Glutamatergic neuron (in vitro differentiated cells): ENCODE measurements around the gene ACP4. TPM values are rescaled to one million over a fixed set of nuclear protein-coding genes. Genes with fewer than 3 reads are reported as not detected.

Experiments used
- DNase-seq: peaks from one replicate; pipeline ENCODE4 v3.0.0; 2022
- H3K27ac Mint-ChIP-seq: one replicate; pipeline ENCODE4 v1.8.0; 2020; ENCODE audit warnings: mild to moderate bottlenecking, mixed read lengths, inconsistent platforms; ENCODE audit not compliant: unreplicated experiment
- H3K27me3 Mint-ChIP-seq: one replicate; pipeline ENCODE4 v1.8.0; 2020; ENCODE audit warnings: mild to moderate bottlenecking, moderate library complexity, mixed read lengths, inconsistent platforms; ENCODE audit not compliant: unreplicated experiment
- H3K36me3 Mint-ChIP-seq: one replicate; pipeline ENCODE4 v1.8.0; 2020; ENCODE audit warnings: mild to moderate bottlenecking, mixed read lengths, inconsistent platforms; ENCODE audit not compliant: unreplicated experiment
- H3K4me1 Mint-ChIP-seq: one replicate; pipeline ENCODE4 v1.8.0; 2020; ENCODE audit warnings: mild to moderate bottlenecking, low read depth, mixed read lengths, inconsistent platforms; ENCODE audit not compliant: unreplicated experiment
- H3K4me3 Mint-ChIP-seq: one replicate; pipeline ENCODE4 v1.8.0; 2020; ENCODE audit warnings: mild to moderate bottlenecking, mixed read lengths, inconsistent platforms; ENCODE audit not compliant: unreplicated experiment
- H3K9me3 Mint-ChIP-seq: one replicate; pipeline ENCODE4 v1.8.0; 2020; ENCODE audit warnings: mild to moderate bottlenecking, moderate library complexity, mixed read lengths, inconsistent platforms; ENCODE audit not compliant: unreplicated experiment
- CTCF ChIP-seq: fragments of 200-600 bp; sonication (generic); IDR thresholded peaks from one replicate; pipeline ENCODE4 v1.5.0; 2021; ENCODE audit not compliant: partially characterized antibody, unreplicated experiment
- total RNA-seq: library from RNA; stranded (reverse); fragmentation: NEBNext Ultra II Directional; extraction: Animal tissue kit (Norgen Biotek cat#: 25700); gene quantifications from one replicate; pipeline ENCODE4 v1.2.1, GENCODE V29; 2021; ENCODE audit not compliant: unreplicated experiment

ACP4 gene
- total RNA-seq, 1 donor from 2014 or later = not detected

- Mint-ChIP-seq H3K4me1 (no peaks in the 10 kb centered on the region), H3K9me3 (peaks cover 15% of the 10 kb centered on the region), H3K4me3 (no peak overlapping the region), H3K27me3 (peaks cover 9% of the 10 kb centered on the region), H3K27ac (no peak overlapping the region), H3K36me3 (peaks cover 14% of the 10 kb centered on the region)
- TF ChIP-seq CTCF = no peak
- DNase-seq = no peak
These were observed 54.2 kb downstream of the ACP4 start for GRCh38 chr19:50844296-50844935.

Other genes starting within 250 kb of the ACP4 start
- gene LRRC4B, start 222.0 kb upstream of the ACP4 start, total RNA-seq = 28.5 TPM
- 15.6 TPM for gene SYT3, start 150.5 kb upstream of the ACP4 start, total RNA-seq
- 10.4 TPM for gene C19orf81, start 141.0 kb upstream of the ACP4 start, total RNA-seq
- 19.0 TPM for gene SHANK1, start 70.6 kb upstream of the ACP4 start, total RNA-seq
- gene CLEC11A, start 67.1 kb upstream of the ACP4 start, total RNA-seq = 4.0 TPM
- not detected for gene GPR32, start 20.0 kb upstream of the ACP4 start, total RNA-seq
- gene KLK1, start 33.4 kb downstream of the ACP4 start, total RNA-seq = 0.49 TPM
- not detected for gene KLK15, start 43.2 kb downstream of the ACP4 start, total RNA-seq
- not detected for gene KLK3, start 64.5 kb downstream of the ACP4 start, total RNA-seq
- gene KLK2, start 83.0 kb downstream of the ACP4 start, total RNA-seq = not detected
- 0.66 TPM for gene KLK4, start 121.0 kb downstream of the ACP4 start, total RNA-seq
- gene KLK5, start 162.6 kb downstream of the ACP4 start, total RNA-seq = not detected
- gene KLK6, start 179.2 kb downstream of the ACP4 start, total RNA-seq = not detected
- not detected for gene KLK7, start 193.5 kb downstream of the ACP4 start, total RNA-seq
- gene KLK8, start 211.2 kb downstream of the ACP4 start, total RNA-seq = not detected
- not detected for gene KLK10, start 229.3 kb downstream of the ACP4 start, total RNA-seq
- gene KLK11, start 236.2 kb downstream of the ACP4 start, total RNA-seq = not detected
- 0.66 TPM for gene KLK12, start 244.6 kb downstream of the ACP4 start, total RNA-seq